ENCODE data around the gene CD36. TPM values are rescaled to one million over a fixed set of nuclear protein-coding genes. Genes with fewer than 3 reads are reported as not detected.

CD36 gene
- total RNA-seq, 1 experiment from 2014 or later: not detected

DNA sequence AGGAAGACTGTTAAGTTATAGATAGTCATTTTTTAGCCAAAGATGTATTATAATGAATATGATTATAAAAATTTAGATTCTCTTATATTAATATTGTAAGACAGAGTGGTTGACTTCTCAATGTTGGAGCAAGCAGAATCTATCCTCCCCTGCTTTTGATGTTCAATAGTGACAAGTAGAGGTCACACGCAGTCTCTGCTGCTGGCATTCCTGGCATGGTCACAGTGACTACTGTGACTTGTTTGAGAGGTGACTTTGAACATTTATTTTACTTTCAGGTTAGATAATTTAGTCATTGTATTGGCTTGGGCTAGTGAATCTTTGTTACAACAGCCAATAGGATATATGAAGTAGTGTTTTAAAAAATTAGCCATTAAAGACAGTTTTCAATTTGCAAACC, 13.7 kb upstream of the CD36 start:
- no peak for DNase-seq (ENCODE audit: low spot score)

DNA sequence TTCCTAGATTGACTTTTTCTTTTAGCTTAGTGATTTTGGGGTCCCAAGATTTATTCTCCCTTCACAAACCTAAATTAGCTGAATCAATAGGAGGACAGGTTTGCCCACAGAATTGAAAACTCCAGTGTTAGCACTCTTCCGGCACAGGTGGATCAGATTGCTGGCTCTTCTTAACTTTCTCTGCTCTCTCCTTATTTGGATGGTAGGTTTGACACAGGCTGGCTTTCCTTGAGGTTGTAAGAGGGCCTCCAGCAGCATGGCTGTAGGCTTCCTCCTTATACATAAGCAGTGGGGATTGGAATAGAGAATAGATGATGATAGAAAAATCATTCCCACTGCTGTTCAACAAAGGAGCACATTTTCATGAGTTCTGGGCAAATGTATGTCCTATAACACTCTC, 9.4 kb upstream of the CD36 start:
- no peak for DNase-seq (ENCODE audit: low spot score)

GRCh38 chr7:80630608-80631405, 7.6 kb upstream of the CD36 start:
- DNase-seq (ENCODE audit: low spot score): no peak

DNA sequence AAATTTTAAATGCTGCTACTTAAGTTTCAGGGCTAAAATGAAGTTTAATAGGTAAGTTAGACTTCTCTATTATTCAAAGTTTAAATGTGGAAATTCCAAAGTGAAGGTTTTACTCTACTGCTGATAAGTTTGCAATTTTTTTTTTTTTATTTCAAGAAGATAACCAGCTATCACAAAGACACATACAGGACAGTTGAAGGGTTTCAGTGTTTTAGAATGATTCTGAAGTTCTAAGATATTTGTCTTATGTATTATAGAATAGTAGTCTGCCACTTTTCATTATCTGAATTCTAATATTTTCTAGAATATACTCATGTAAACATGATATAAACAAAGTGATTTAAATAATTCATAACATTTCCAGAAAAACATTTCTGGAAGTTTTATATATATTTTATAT, 7.0 kb upstream of the CD36 start:
- no peak for DNase-seq (ENCODE audit: low spot score)

DNA sequence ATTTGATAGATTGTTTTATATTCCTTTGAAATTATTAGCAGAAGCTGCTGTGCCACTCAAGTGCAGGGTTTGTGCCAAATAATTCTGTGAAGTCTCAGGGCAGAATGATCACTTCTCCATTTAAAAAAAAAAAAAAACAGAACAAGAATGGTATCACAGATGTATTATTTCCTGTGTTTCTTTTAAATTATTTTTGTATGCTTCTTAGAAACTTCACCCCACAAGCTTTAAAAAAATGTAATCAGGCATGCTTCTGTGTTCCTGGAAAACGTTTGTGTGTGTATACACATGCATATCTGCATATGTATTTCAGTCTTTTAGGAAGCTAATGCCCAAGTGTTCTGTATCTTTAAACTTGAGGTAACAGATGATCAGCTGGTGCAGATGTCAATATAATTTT, 6.3 kb upstream of the CD36 start:
- DNase-seq (ENCODE audit: low spot score): no peak

DNA sequence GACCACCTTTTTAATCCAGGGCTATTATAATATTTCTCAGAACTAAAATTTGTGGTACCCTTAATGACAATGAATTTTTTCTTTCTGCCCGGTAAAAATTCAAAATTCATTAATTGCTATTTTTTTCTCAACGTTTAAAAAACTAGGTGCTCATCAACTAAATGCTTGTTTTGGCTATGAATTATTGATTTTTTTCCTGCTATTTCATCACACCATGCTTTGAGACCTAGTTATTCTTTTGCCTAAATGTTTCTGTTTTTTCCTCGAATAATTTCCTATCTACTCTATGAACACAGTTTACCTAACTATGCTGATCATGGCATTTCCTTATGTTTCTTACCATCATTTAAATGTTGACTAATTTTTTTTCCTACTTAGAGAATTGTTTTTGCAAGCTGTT, 5.6 kb upstream of the CD36 start:
- DNase-seq (ENCODE audit: low spot score): no peak

DNA sequence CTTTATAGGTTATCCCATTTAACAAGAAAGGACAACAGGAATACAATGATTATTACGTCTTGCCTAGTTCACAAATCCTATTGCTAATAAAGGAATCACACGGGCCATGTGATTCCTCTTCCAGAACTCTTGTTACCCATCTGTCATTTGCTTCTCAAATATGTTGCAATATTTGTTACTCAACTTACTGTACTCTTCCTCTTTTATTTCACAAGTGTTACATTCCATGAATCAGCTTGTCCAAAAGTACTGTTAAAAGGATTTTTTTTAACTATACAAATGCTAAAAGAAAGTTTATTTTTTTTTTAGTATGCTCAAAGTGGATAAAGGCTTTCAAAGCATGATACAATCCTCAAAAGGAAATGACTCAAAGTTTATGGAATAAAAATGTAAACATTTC, 3.9 kb upstream of the CD36 start:
- no peak for DNase-seq (ENCODE audit: low spot score)

GRCh38 chr7:80635533-80635932, 2.9 kb upstream of the CD36 start:
- DNase-seq (ENCODE audit: low spot score): no peak

GRCh38 chr7:80635998-80636397, 2.4 kb upstream of the CD36 start:
- no peak for DNase-seq (ENCODE audit: low spot score)

GRCh38 chr7:80636709-80637108, 1.7 kb upstream of the CD36 start:
- no peak for DNase-seq (ENCODE audit: low spot score)

GRCh38 chr7:80637454-80637853, 988 bp upstream of the CD36 start:
- no peak for DNase-seq (ENCODE audit: low spot score)

GRCh38 chr7:80639011-80639410, 569 bp downstream of the CD36 start:
- no peak for DNase-seq (ENCODE audit: low spot score)

DNA sequence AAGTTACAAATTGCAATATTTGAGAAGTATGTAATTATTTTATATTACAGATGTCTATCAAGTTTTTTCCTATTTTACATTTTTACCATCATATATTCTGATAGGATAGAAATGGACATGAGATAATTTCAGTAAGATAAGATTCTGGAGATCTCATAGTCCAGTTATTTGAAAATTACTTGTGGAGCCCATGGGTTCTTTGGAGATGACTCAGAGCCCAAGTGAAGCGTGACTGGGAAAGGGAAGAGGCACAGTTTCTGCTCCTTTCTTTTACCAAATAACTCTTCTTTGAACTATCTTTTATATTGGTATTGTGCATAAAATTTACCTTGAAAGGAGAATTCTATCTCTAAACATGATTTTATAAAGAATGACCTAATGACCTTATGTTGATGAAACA, 2.4 kb downstream of the CD36 start:
- no peak for DNase-seq (ENCODE audit: low spot score)

GRCh38 chr7:80641548-80641947, 3.1 kb downstream of the CD36 start:
- no peak for DNase-seq (ENCODE audit: low spot score)

DNA sequence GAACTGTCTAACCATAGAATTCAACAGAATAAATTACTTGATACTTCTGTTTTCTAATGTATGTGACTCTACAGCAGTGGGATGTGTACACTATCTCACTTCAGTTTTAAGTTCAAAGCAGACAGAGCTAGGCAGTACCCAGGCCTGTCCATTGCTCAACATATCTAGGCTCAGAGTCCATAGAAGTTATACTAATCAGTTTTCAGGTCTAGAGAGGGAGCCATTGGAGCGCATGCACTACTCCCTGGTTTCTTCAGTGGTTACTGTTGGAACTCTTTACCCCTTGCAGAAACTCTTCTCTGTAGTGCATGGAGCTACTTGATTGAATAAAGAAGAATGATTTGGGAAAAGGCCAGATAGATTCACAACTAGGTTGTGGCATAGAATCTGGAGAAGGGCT, 4.4 kb downstream of the CD36 start:
- DNase-seq (ENCODE audit: low spot score): no peak

DNA sequence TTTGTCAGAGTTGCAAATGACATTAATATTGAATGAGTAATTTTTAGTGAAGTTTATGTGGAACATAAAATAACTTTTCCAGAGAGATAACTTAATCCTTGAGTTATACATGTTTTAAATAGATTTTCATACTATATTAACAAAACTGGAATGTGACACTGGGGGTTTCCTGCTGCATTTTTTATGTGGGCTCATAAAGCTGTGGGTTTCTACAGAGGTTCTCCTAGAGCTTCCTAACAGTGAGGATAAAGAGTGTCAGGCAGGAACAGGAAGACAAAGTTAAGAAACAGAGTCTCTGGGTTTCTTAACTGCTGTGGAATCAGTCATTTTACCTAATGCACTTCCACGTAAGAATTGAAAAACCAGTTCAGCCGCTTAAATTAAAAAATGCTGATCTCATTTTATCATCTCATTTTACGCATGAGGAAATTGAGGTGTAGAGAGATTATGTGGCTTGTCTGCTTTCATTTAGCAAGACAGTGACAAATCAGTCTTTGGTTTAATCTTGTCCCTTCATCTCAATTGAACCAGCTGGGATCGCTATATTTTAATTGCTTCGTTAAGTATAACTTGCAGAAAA, 5.0 kb downstream of the CD36 start:
- DNase-seq (ENCODE audit: low spot score): peak; percentile 67

DNA sequence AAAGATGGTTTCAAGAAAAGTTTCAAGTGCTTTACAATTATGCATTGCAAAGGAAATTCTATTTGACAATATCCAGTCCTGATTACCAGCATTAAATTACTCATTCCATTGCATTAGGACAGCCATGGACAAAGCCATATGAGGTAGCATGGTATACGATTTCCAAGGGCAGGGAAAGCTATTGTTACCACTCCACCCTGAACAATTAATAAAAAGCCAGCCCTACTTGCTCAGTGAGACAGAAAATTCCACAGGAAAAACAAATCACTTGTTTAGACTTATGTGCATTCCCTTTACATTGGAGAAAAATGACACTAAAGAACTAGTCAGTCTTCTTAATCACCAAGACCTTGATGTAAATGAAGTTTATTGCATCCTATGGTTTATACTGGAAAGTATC, 5.6 kb downstream of the CD36 start:
- peak; percentile 28 for DNase-seq (ENCODE audit: low spot score)

DNA sequence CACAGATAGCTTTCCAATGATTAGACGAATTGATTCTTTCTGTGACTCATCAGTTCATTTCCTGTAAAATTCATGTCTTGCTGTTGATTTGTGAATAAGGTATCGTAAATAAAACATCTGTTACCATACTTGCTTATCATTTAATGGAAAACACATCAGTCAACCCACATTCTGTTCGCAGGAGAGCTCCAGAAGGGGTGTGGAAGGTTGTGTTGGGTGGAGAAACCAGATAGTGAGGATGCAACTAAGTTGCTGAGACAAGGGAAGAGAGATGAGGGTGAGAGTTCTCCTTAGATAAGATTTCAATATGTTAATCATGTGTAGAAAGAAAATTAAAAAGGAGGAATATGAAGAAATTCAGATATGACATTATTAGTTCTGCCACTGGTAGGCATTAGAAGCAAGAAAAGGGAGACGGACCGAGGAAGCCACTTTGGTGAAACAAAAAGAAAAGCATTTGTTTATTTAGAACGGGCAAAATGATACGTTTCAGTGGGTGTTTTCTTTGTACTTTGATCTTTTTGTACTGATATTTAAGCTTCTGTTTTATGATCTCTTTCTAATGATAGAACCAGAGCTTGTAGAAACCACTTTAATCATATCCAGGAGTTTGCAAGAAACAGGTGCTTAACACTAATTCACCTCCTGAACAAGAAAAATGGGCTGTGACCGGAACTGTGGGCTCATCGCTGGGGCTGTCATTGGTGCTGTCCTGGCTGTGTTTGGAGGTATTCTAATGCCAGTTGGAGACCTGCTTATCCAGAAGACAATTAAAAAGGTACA, 7.8 kb downstream of the CD36 start:
- DNase-seq (ENCODE audit: low spot score): no peak

- DNase-seq (ENCODE audit: low spot score): no peak
Measured at GRCh38 chr7:80647436-80647835, 9.0 kb downstream of the CD36 start.

DNA sequence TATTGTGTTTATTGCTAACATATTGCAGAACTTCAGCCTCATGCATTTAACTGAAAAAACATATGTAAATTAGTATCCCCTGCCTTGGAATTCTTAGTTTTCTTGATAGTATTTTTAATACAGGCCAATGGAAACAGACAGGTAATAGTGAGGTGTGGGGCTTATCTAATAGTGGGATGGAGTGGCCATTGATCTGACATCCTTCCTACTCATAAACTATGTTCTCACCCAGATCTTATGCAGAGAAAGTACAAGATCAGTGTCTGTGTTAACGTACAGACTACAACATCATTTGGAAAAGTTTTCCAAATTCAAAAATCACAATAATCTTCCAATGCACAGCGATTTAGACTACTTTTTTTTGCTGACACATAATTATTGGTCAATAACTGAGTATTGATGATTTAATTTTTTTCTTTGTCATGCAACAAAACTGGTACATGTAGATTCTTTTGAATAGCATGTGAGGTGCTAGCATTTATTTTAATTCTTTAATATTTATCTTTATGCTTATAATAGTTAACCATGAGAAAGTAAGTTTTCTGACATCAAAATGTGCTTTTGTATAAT, 9.7 kb downstream of the CD36 start:
- no peak for DNase-seq (ENCODE audit: low spot score)

- DNase-seq (ENCODE audit: low spot score): no peak
Measured at GRCh38 chr7:80649011-80649410, 10.6 kb downstream of the CD36 start.

DNA sequence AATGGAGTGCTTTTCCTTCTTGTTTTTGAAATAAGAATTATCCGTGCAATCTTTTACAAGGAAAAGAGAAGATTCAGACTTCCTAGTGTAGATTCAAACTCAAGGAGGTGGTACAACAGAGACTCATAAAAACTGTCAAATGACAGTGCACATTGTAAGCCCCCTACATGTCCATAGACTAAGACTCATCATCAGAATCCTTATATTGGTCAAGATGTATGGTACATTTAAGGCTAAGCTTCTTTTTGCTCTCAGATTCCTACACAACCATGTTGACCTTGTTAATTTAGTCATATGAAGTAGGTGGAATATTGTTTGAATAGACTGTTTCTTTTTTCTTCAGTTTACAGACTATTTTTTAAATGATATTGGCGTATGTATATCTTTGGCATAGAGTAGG, 11.6 kb downstream of the CD36 start:
- DNase-seq (ENCODE audit: low spot score): no peak

DNA sequence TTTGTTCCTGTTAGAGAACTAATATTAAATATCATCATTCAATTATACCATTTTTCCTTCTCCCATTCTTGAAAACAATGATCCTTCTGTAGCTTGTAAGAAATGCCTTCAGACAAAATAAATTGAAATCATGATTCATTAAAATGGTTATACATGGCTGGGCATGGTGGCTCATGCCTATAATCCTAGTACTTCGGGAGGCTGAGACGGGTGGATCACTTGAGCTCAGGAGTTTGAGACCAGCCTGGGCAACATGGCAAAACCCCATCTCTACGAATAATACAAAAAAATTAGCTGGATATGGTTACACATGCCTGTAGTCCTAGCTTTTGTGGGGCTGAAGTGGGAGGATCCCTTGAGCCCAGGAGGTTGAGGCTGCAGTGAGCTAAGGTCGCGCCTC, 13.0 kb downstream of the CD36 start:
- no peak for DNase-seq (ENCODE audit: low spot score)
